Uterus (tissue), 2 donors: ENCODE data around the gene SCD.

Source experiments
- POLR2A ChIP-seq, 2 donors: fragments of 450-650 bp; IDR thresholded peaks; one replicate each; pipeline ENCODE4 v1.6.1; 2016; ENCODE audit warnings: antibody characterized with exemption in 2 of 2, mild to moderate bottlenecking in 1 of 2, moderate library complexity in 1 of 2
- TF ChIP-seq, protein P1 (sequence below), 4 experiments: fragments of 200-600 bp in 2 of 4; fragments of 450-650 bp in 2 of 4; sonication (generic) in 2 of 4; IDR thresholded peaks; one replicate each; pipeline ENCODE4 v1.5.1; 2016 to 2019; ENCODE audit warnings: antibody characterized with exemption in 4 of 4, mild to moderate bottlenecking in 2 of 4, moderate library complexity in 1 of 4

- TF ChIP-seq, protein P1, sequence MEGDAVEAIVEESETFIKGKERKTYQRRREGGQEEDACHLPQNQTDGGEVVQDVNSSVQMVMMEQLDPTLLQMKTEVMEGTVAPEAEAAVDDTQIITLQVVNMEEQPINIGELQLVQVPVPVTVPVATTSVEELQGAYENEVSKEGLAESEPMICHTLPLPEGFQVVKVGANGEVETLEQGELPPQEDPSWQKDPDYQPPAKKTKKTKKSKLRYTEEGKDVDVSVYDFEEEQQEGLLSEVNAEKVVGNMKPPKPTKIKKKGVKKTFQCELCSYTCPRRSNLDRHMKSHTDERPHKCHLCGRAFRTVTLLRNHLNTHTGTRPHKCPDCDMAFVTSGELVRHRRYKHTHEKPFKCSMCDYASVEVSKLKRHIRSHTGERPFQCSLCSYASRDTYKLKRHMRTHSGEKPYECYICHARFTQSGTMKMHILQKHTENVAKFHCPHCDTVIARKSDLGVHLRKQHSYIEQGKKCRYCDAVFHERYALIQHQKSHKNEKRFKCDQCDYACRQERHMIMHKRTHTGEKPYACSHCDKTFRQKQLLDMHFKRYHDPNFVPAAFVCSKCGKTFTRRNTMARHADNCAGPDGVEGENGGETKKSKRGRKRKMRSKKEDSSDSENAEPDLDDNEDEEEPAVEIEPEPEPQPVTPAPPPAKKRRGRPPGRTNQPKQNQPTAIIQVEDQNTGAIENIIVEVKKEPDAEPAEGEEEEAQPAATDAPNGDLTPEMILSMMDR (IDR thresholded peaks at IDR 0.05), result no peak
- TF ChIP-seq POLR2A (IDR thresholded peaks at IDR 0.05), result no peak
Observed at GRCh38 chr10:100346351-100346764, 675 bp upstream of the SCD start.
